Thyroid gland (tissue), 4 donors: ENCODE measurements around the gene DNPH1.

ENCODE experiments used
- CTCF ChIP-seq, 6 experiments: fragments of 200-600 bp in 3 of 6; fragments of 450-650 bp in 3 of 6; sonication (generic) in 3 of 6; IDR thresholded peaks; one replicate each; pipeline ENCODE4 v1.5.1; 2016 to 2019; ENCODE audit warnings: antibody characterized with exemption in 6 of 6, mild to moderate bottlenecking in 2 of 6, inconsistent platforms in 1 of 6, moderate library complexity in 1 of 6
- POLR2A ChIP-seq, 2 donors: fragments of 450-650 bp; IDR thresholded peaks; one replicate each; pipeline ENCODE4 v1.6.1; 2017; ENCODE audit warnings: antibody characterized with exemption in 2 of 2, mild to moderate bottlenecking in 2 of 2, moderate library complexity in 1 of 2

GRCh38 chr6:43221046-43221972 lies 8.0 kb downstream of the DNPH1 start:
- TF ChIP-seq POLR2A (IDR thresholded peaks at IDR 0.05) (no peak), CTCF (IDR thresholded peaks at IDR 0.05) (no peak)
